HepG2 (cell line): ENCODE measurements around the gene HAUS5. TPM values are rescaled to one million over a fixed set of nuclear protein-coding genes. Genes with fewer than 3 reads are reported as not detected.

ENCODE experiments used
- ADNP ChIP-seq: sonication (generic); formaldehyde crosslinking; IDR thresholded peaks from 2 replicates; pipeline ENCODE4 v1.4.0; 2020; ENCODE audit warnings: missing genetic modification reagents
- ASH2L ChIP-seq: fragments of 300-600, 200-600 bp; sonication (generic); IDR thresholded peaks from 2 replicates; pipeline ENCODE4 v1.7.0; 2017; ENCODE audit warnings: low read depth, mild to moderate bottlenecking, moderate library complexity, mixed read lengths, low read length; ENCODE audit not compliant: insufficient read length
- GABPA ChIP-seq, 2 experiments: IDR thresholded peaks; 2 replicates each; pipeline ENCODE4 v1.6.1; 2011 to 2016; ENCODE audit warnings: low read depth in 2 of 2, low read length in 1 of 2, missing biosample characterization in 1 of 2, missing genetic modification characterization in 1 of 2
- JUND ChIP-seq: sonication (generic); formaldehyde crosslinking; IDR thresholded peaks from 2 replicates; pipeline ENCODE4 v1.8.0; 2022; ENCODE audit warnings: mild to moderate bottlenecking, missing genetic modification reagents
- MIER3 ChIP-seq: IDR thresholded peaks from 2 replicates; pipeline ENCODE4 v1.6.1; 2016; ENCODE audit warnings: missing compliant biosample characterization, borderline replicate concordance
- NFYC ChIP-seq: IDR thresholded peaks from 2 replicates; pipeline ENCODE4 v1.6.1; 2016; ENCODE audit warnings: missing genetic modification reagents, missing compliant biosample characterization
- PATZ1 ChIP-seq: sonication (generic); formaldehyde crosslinking; IDR thresholded peaks from 2 replicates; pipeline ENCODE4 v1.4.0; 2020; ENCODE audit warnings: missing genetic modification reagents
- PHB2 ChIP-seq: fragments of 450-650 bp; IDR thresholded peaks from 2 replicates; pipeline ENCODE4 v1.6.1; 2018; ENCODE audit not compliant: partially characterized antibody
- SNAI1 ChIP-seq: sonication (generic); formaldehyde crosslinking; IDR thresholded peaks from 2 replicates; pipeline ENCODE4 v1.5.0; 2020; ENCODE audit warnings: mild to moderate bottlenecking, missing genetic modification reagents, borderline replicate concordance
- SOX13 ChIP-seq, 3 experiments: fragments of 450-650 bp in 1 of 3; sonication (generic) in 1 of 3; formaldehyde crosslinking in 1 of 3; IDR thresholded peaks in 2 of 3; conservative IDR thresholded peaks in 1 of 3; 2 replicates each; pipeline versions ENCODE4 v1.5.0 to v1.6.1; 2016 to 2020; ENCODE audit warnings: antibody characterized with exemption in 1 of 3, mild to moderate bottlenecking in 1 of 3, missing compliant biosample characterization in 1 of 3, missing genetic modification reagents in 1 of 3, moderate library complexity in 1 of 3
- SOX6 ChIP-seq, 2 experiments: fragments of 450-650 bp in 1 of 2; sonication (generic) in 1 of 2; formaldehyde crosslinking in 1 of 2; IDR thresholded peaks; 2 replicates each; pipeline versions ENCODE4 v1.4.0 to v1.6.1; 2017 to 2020; ENCODE audit warnings: antibody characterized with exemption in 1 of 2, mild to moderate bottlenecking in 1 of 2, missing genetic modification reagents in 1 of 2
- TEAD3 ChIP-seq: optimal IDR thresholded peaks from 2 replicates; pipeline ENCODE3; 2016; ENCODE audit warnings: borderline replicate concordance
- TFE3 ChIP-seq: IDR thresholded peaks from 2 replicates; pipeline ENCODE4 v1.6.1; 2016
- TGIF2 ChIP-seq: IDR thresholded peaks from 2 replicates; pipeline ENCODE4 v1.6.1; 2016; ENCODE audit warnings: control low read depth, missing compliant biosample characterization
- ZEB1 ChIP-seq: IDR thresholded peaks from 2 replicates; pipeline ENCODE4 v1.6.1; 2012; ENCODE audit warnings: mild to moderate bottlenecking, low read depth, inconsistent platforms; ENCODE audit not compliant: insufficient replicate concordance
- ZNF30 ChIP-seq: sonication (generic); formaldehyde crosslinking; IDR thresholded peaks from 2 replicates; pipeline ENCODE4 v1.5.0; 2020; ENCODE audit warnings: mild to moderate bottlenecking, missing genetic modification reagents
- ZNF331 ChIP-seq: sonication (generic); formaldehyde crosslinking; IDR thresholded peaks from 2 replicates; pipeline ENCODE4 v1.4.0; 2020; ENCODE audit warnings: missing genetic modification reagents
- ZNF34 ChIP-seq: sonication (generic); formaldehyde crosslinking; IDR thresholded peaks from 2 replicates; pipeline ENCODE4 v1.4.0; 2020; ENCODE audit warnings: mild to moderate bottlenecking, missing genetic modification reagents, borderline replicate concordance
- ZNF614 ChIP-seq: IDR thresholded peaks from 2 replicates; pipeline ENCODE4 v1.6.1; 2018; ENCODE audit warnings: missing biosample characterization, missing genetic modification reagents, inconsistent platforms, borderline replicate concordance
- ZNF879 ChIP-seq: sonication (generic); formaldehyde crosslinking; IDR thresholded peaks from 2 replicates; pipeline ENCODE4 v1.8.1; 2023; ENCODE audit warnings: missing genetic modification reagents
- polyA plus RNA-seq, 8 experiments: library from polyadenylated mRNA; depleted of rRNA in 3 of 8; stranded (reverse) in 7 of 8; unstranded in 1 of 8; fragments of >200 nt; fragmentation: Illumina TruSeq in 4 of 8; extraction: Trizol in 4 of 8; gene quantifications; 2 replicates each; pipeline versions ENCODE4 v1.2.1 to v1.2.3, GENCODE V29; 2011 to 2016; ENCODE audit warnings: low read depth in 4 of 8, missing spikeins in 1 of 8, mixed read lengths in 1 of 8; ENCODE audit not compliant: insufficient read depth in 1 of 8
- total RNA-seq, 5 experiments: library from RNA; depleted of rRNA; stranded (reverse); fragments of >200 nt; fragmentation: Illumina TruSeq; extraction: Trizol; gene quantifications; 2 replicates each; pipeline ENCODE4 v1.2.3, GENCODE V29; 2016; ENCODE audit warnings: low read depth in 1 of 5
- TF ChIP-seq, protein P1 (sequence below): sonication (generic); formaldehyde crosslinking; IDR thresholded peaks from 2 replicates; pipeline ENCODE4 v1.5.0; 2020; ENCODE audit warnings: missing genetic modification reagents, mild to moderate bottlenecking, borderline replicate concordance
- TF ChIP-seq, protein P2 (sequence below): sonication (generic); formaldehyde crosslinking; IDR thresholded peaks from 2 replicates; pipeline ENCODE4 v1.4.0; 2020; ENCODE audit warnings: mild to moderate bottlenecking, missing genetic modification reagents

Gene HAUS5
- total and polyA plus RNA-seq, 2 of the 13 experiments (the other 11 are each of a cell fraction or from before 2014, with no cell fraction given) = 10.3 to 17.7 TPM

- TF ChIP-seq, protein P1, sequence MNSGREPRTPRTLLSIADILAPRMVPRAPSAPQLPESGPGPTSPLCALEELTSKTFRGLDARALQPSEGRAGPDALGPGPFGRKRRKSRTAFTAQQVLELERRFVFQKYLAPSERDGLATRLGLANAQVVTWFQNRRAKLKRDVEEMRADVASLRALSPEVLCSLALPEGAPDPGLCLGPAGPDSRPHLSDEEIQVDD (CRISPR knock-in tag) = no peak
- 0 out of 2 replicates have a peak, but pooled peaks have one; percentile 30 for TF ChIP-seq TFE3 (CRISPR knock-in tag)
- TF ChIP-seq ADNP (CRISPR knock-in tag) = no peak
- TF ChIP-seq ZNF614 (CRISPR knock-in tag) = no peak
- no peak for TF ChIP-seq SNAI1 (CRISPR knock-in tag)
- TF ChIP-seq PATZ1 = no peak
- no peak for TF ChIP-seq PHB2
- TF ChIP-seq ZNF879 (CRISPR knock-in tag) = no peak
- TF ChIP-seq GABPA (IDR thresholded peaks at IDR 0.05; ENCODE audit: low read depth, low read length) = no peak
- no peak for TF ChIP-seq GABPA (CRISPR knock-in tag; IDR thresholded peaks at IDR 0.05; ENCODE audit: low read depth)
- no peak for TF ChIP-seq SOX6 (IDR thresholded peaks at IDR 0.05)
- peak; percentile 76 for TF ChIP-seq SOX6 (CRISPR knock-in tag; IDR thresholded peaks at IDR 0.05)
- TF ChIP-seq TGIF2 (CRISPR knock-in tag) = 0 out of 2 replicates have a peak, but pooled peaks have one; percentile 25
- TF ChIP-seq JUND (CRISPR knock-in tag) = no peak
- peak; percentile 45 for TF ChIP-seq TEAD3 (CRISPR knock-in tag)
- 0 out of 2 replicates have a peak, but pooled peaks have one; percentile 37 for TF ChIP-seq ZNF331 (CRISPR knock-in tag)
- TF ChIP-seq, protein P2, sequence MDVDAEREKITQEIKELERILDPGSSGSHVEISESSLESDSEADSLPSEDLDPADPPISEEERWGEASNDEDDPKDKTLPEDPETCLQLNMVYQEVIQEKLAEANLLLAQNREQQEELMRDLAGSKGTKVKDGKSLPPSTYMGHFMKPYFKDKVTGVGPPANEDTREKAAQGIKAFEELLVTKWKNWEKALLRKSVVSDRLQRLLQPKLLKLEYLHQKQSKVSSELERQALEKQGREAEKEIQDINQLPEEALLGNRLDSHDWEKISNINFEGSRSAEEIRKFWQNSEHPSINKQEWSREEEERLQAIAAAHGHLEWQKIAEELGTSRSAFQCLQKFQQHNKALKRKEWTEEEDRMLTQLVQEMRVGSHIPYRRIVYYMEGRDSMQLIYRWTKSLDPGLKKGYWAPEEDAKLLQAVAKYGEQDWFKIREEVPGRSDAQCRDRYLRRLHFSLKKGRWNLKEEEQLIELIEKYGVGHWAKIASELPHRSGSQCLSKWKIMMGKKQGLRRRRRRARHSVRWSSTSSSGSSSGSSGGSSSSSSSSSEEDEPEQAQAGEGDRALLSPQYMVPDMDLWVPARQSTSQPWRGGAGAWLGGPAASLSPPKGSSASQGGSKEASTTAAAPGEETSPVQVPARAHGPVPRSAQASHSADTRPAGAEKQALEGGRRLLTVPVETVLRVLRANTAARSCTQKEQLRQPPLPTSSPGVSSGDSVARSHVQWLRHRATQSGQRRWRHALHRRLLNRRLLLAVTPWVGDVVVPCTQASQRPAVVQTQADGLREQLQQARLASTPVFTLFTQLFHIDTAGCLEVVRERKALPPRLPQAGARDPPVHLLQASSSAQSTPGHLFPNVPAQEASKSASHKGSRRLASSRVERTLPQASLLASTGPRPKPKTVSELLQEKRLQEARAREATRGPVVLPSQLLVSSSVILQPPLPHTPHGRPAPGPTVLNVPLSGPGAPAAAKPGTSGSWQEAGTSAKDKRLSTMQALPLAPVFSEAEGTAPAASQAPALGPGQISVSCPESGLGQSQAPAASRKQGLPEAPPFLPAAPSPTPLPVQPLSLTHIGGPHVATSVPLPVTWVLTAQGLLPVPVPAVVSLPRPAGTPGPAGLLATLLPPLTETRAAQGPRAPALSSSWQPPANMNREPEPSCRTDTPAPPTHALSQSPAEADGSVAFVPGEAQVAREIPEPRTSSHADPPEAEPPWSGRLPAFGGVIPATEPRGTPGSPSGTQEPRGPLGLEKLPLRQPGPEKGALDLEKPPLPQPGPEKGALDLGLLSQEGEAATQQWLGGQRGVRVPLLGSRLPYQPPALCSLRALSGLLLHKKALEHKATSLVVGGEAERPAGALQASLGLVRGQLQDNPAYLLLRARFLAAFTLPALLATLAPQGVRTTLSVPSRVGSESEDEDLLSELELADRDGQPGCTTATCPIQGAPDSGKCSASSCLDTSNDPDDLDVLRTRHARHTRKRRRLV (CRISPR knock-in tag) = no peak
- no peak for TF ChIP-seq ASH2L
- no peak for TF ChIP-seq ZNF34 (CRISPR knock-in tag)
- TF ChIP-seq ZNF30 (CRISPR knock-in tag) = no peak
- no peak for TF ChIP-seq SOX13 (IDR thresholded peaks at IDR 0.05)
- peak in 1 of 2 experiments; percentile 73; a peak in 2 of 4 replicates for TF ChIP-seq SOX13 (CRISPR knock-in tag; conservative IDR thresholded peaks at IDR 0.05 in 1 of 2, IDR thresholded peaks at IDR 0.05 in 1 of 2)
- TF ChIP-seq ZEB1 = no peak
- no peak for TF ChIP-seq MIER3 (CRISPR knock-in tag)
- no peak for TF ChIP-seq NFYC
Observed at GRCh38 chr19:35671818-35672217, 59.3 kb downstream of the HAUS5 start (continued).
